Measurements from ENCODE around the gene LHX4. TPM values are rescaled to one million over a fixed set of nuclear protein-coding genes. Genes with fewer than 3 reads are reported as not detected.
A peak's percentile ranks its signal among the peaks of the same experiment; 100 is the strongest.

Gene LHX4
- total and polyA plus RNA-seq, 2 donors from 2014 or later: 0.37 TPM; not detected in 1

- no peak for TF ChIP-seq CTCF (IDR thresholded peaks at IDR 0.05; ENCODE audit: borderline replicate concordance, extremely low read depth, insufficient read depth)
- intact Hi-C loops (cut with DNase I): no loop called here
- no peak for FAIRE-seq
- peak in 1 of 5 donors; percentile 37 for DNase-seq
- Histone ChIP-seq H3K36me3 (ENCODE audit: control insufficient read depth in 2 of 3, insufficient read depth in 3 of 3, low read length in 3 of 3) (no peaks in the 10 kb centered on the region), H3K9ac (ENCODE audit: low read length in 3 of 3) (no peak overlapping the region), H3K4me1 (ENCODE audit: control insufficient read depth in 2 of 3, insufficient read depth in 2 of 3, low read depth in 1 of 3, low read length in 3 of 3) (peaks cover 0 to 20% (median 0%) of the 10 kb centered on the region in 3 donors), H3K4me3 (ENCODE audit: low read length in 3 of 3) (no peak overlapping the region), H3K9me3 (ENCODE audit: control insufficient read depth in 2 of 3, insufficient read depth in 1 of 3, low read length in 3 of 3) (no peaks in the 10 kb centered on the region), H3K27ac (ENCODE audit: low read depth in 2 of 2, low read length in 2 of 2) (no peak overlapping the region), H3K27me3 (ENCODE audit: control insufficient read depth, insufficient read depth, low read length) (peaks cover 57% of the 10 kb centered on the region)
These were observed 2.0 kb upstream of the LHX4 start for GRCh38 chr1:180227861-180228647.

- no peak for TF ChIP-seq CTCF (IDR thresholded peaks at IDR 0.05; ENCODE audit: borderline replicate concordance, extremely low read depth, insufficient read depth)
- no peaks in the 10 kb centered on the region for H3K36me3 ChIP-seq (ENCODE audit: control insufficient read depth in 2 of 3, insufficient read depth in 3 of 3, low read length in 3 of 3)
- H3K9me3 ChIP-seq (ENCODE audit: control insufficient read depth in 2 of 3, insufficient read depth in 1 of 3, low read length in 3 of 3): no peaks in the 10 kb centered on the region
- H3K27me3 ChIP-seq (ENCODE audit: control insufficient read depth, insufficient read depth, low read length): peaks cover 58% of the 10 kb centered on the region
- FAIRE-seq: no peak
- H3K27ac ChIP-seq (ENCODE audit: low read depth in 2 of 2, low read length in 2 of 2): no peak overlapping the region
- DNase-seq: peak in 3 of 5 donors; percentile 48 to 73 (median 54)
- H3K4me1 ChIP-seq (ENCODE audit: control insufficient read depth in 2 of 3, insufficient read depth in 2 of 3, low read depth in 1 of 3, low read length in 3 of 3): peaks cover 0 to 26% (median 0%) of the 10 kb centered on the region in 3 donors
- no peak overlapping the region for H3K9ac ChIP-seq (ENCODE audit: low read length in 3 of 3)
- H3K4me3 ChIP-seq (ENCODE audit: low read length in 3 of 3): peak overlapping the region in 1 of 3 donors; percentile 44
- intact Hi-C loops (cut with DNase I): no loop called here
These were observed 1.2 kb upstream of the LHX4 start for GRCh38 chr1:180228648-180229482.

GRCh38 chr1:180230416-180230790 is 339 bp downstream of the LHX4 start:
- Histone ChIP-seq H3K4me3 (ENCODE audit: low read length in 3 of 3) (peak overlapping the region in 2 of 3 donors; percentile 39 to 55), H3K27me3 (ENCODE audit: control insufficient read depth, insufficient read depth, low read length) (peaks cover 60% of the 10 kb centered on the region), H3K9me3 (ENCODE audit: control insufficient read depth in 2 of 3, insufficient read depth in 1 of 3, low read length in 3 of 3) (no peaks in the 10 kb centered on the region), H3K27ac (ENCODE audit: low read depth in 2 of 2, low read length in 2 of 2) (no peak overlapping the region), H3K4me1 (ENCODE audit: control insufficient read depth in 2 of 3, insufficient read depth in 2 of 3, low read depth in 1 of 3, low read length in 3 of 3) (peaks cover 0 to 37% (median 13%) of the 10 kb centered on the region in 3 donors), H3K9ac (ENCODE audit: low read length in 3 of 3) (no peak overlapping the region), H3K36me3 (ENCODE audit: control insufficient read depth in 2 of 3, insufficient read depth in 3 of 3, low read length in 3 of 3) (no peaks in the 10 kb centered on the region)
- intact Hi-C loops (cut with DNase I): no loop called here
- FAIRE-seq (no peak), DNase-seq (no peak)
- no peak for TF ChIP-seq CTCF (IDR thresholded peaks at IDR 0.05; ENCODE audit: borderline replicate concordance, extremely low read depth, insufficient read depth)
